Gastrocnemius medialis (tissue), 4 donors: ENCODE results near the gene OR2Z1. TPM values are rescaled to one million over a fixed set of nuclear protein-coding genes. Genes with fewer than 3 reads are reported as not detected.

Source experiments
- ATAC-seq, 2 donors: fragments of 150-250 bp; one replicate each; pipeline ENCODE4 v1.9.1; 2016
- DNase-seq, 2 donors: peaks; one replicate each; pipeline ENCODE4 v3.0.0-alpha.2; 2019
- H3K27ac ChIP-seq, 4 donors: fragments of 200-600 bp; sonication (generic); 1 replicate in 1 of 4; 2 replicates in 3 of 4; pipeline ENCODE4 v1.5.1; 2016 to 2018; ENCODE audit warnings: mild to moderate bottlenecking in 2 of 4, moderate library complexity in 1 of 4
- H3K27me3 ChIP-seq, 3 donors: fragments of 200-600 bp; sonication (generic) in 2 of 3; 1 replicate in 1 of 3; 2 replicates in 2 of 3; pipeline versions ENCODE4 v1.5.1 to v1.6.0; 2016 to 2019; ENCODE audit warnings: mild to moderate bottlenecking in 1 of 3, moderate library complexity in 1 of 3
- H3K36me3 ChIP-seq, 2 donors: fragments of 200-600 bp; sonication (generic) in 1 of 2; one replicate each; pipeline ENCODE4 v1.5.1; 2017 to 2018
- H3K4me1 ChIP-seq, 2 donors: fragments of 200-600 bp; sonication (generic) in 1 of 2; one replicate each; pipeline ENCODE4 v1.5.1; 2016 to 2017; ENCODE audit warnings: mild to moderate bottlenecking in 2 of 2
- H3K4me3 ChIP-seq, 4 donors: fragments of 200-600 bp; sonication (generic) in 3 of 4; 1 replicate in 1 of 4; 2 replicates in 3 of 4; pipeline ENCODE4 v1.5.1; 2016 to 2019; ENCODE audit warnings: mild to moderate bottlenecking in 2 of 4
- H3K9me3 ChIP-seq, 3 donors: fragments of 200-600 bp; sonication (generic) in 2 of 3; 1 replicate in 1 of 3; 2 replicates in 2 of 3; pipeline ENCODE4 v1.5.1; 2016 to 2019
- CTCF ChIP-seq, 5 experiments: fragments of 450-650 bp in 3 of 5; fragments of 200-600 bp in 2 of 5; sonication (generic) in 2 of 5; IDR thresholded peaks in 4 of 5; conservative IDR thresholded peaks in 1 of 5; 1 replicate in 4 of 5; 2 replicates in 1 of 5; pipeline ENCODE4 v1.5.1; 2016 to 2019; ENCODE audit warnings: antibody characterized with exemption in 5 of 5, mild to moderate bottlenecking in 3 of 5, moderate library complexity in 3 of 5
- POLR2A ChIP-seq, 2 donors: fragments of 450-650 bp; IDR thresholded peaks; one replicate each; pipeline ENCODE4 v1.6.1; 2017; ENCODE audit warnings: antibody characterized with exemption in 2 of 2, mild to moderate bottlenecking in 2 of 2, moderate library complexity in 2 of 2
- in situ Hi-C, 4 donors: fragments of 200-750 bp; cut with MboI; loops; one replicate each; pipeline versions ENCODE4 v1.15.0 to v1.8.0; 2017; ENCODE audit warnings: low sequenced_read_pairs in 4 of 4
- intact Hi-C: fragments of 100-400 bp; cut with DNase I; formaldehyde crosslinking; loops from one replicate; pipeline ENCODE4 v1.15.1; 2023; ENCODE audit warnings: low total_unique reads
- total RNA-seq, 4 donors: library from RNA; depleted of rRNA; stranded (reverse); fragments of >200 nt; gene quantifications; one replicate each; pipeline versions ENCODE4 v1.1.0 to v1.2.3, GENCODE V29; 2016

The OR2Z1 gene
- total RNA-seq, 4 donors from 2014 or later: not detected

- H3K9me3 ChIP-seq: no peaks in the 10 kb centered on the region
- intact Hi-C loops: no loop called here
- ATAC-seq (no peak), DNase-seq (no peak)
- H3K4me1 ChIP-seq: no peaks in the 10 kb centered on the region
- H3K4me3 ChIP-seq: no peak overlapping the region
- TF ChIP-seq CTCF (IDR thresholded peaks at IDR 0.05 in 4 of 5, conservative IDR thresholded peaks at IDR 0.05 in 1 of 5) (no peak), POLR2A (IDR thresholded peaks at IDR 0.05) (no peak)
- no peak overlapping the region for H3K27ac ChIP-seq
- in situ Hi-C loops: no loop called here
- H3K27me3 ChIP-seq: no peaks in the 10 kb centered on the region
- H3K36me3 ChIP-seq: no peaks in the 10 kb centered on the region
Measured at GRCh38 chr19:8680676-8681344, 40.6 kb upstream of the OR2Z1 start.

DNA sequence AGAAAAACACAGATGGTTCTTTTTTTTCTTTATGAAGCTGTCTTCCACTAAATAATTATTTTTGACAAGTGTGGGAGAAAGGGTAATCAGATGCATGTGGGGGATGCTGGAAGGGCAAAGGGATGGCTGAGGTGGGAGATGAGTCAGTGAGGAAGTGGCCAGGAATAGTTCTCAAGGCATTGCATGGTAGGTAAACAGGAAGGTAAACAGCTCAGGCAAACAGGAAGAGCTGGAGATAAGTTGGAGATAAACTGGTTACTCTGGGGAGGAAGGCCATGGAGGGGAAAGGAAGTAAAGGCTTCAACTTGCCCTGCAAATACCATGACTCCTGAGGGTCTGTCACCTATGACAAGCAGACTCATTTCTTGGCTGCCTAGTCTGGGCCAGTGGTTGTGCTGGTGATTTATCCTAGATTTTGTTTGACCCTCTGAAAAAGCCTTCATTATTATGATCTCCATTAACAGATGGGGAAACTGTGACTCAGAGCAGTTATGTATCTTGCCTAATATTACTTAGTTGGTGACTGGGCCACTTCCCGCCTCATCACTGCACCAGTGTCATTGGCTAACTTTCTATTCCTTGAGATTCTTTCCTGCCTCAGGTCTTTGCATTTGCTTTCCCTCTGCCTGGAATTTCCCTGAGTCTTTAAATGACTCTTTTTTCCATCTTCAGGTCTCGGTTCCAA lies 39.9 kb upstream of the OR2Z1 start:
- TF ChIP-seq POLR2A (IDR thresholded peaks at IDR 0.05): no peak
- no peak for TF ChIP-seq CTCF (IDR thresholded peaks at IDR 0.05 in 4 of 5, conservative IDR thresholded peaks at IDR 0.05 in 1 of 5)
- intact Hi-C loops: no loop called here
- ATAC-seq (no peak), DNase-seq (no peak)
- H3K9me3 ChIP-seq: no peaks in the 10 kb centered on the region
- no peaks in the 10 kb centered on the region for H3K27me3 ChIP-seq
- H3K27ac ChIP-seq: no peak overlapping the region
- no peak overlapping the region for H3K4me3 ChIP-seq
- no peaks in the 10 kb centered on the region for H3K4me1 ChIP-seq
- H3K36me3 ChIP-seq: no peaks in the 10 kb centered on the region
- in situ Hi-C loops: no loop called here

- H3K36me3 ChIP-seq: no peaks in the 10 kb centered on the region
- DNase-seq (no peak), ATAC-seq (no peak)
- H3K9me3 ChIP-seq: no peaks in the 10 kb centered on the region
- H3K4me1 ChIP-seq: no peaks in the 10 kb centered on the region
- in situ Hi-C loops (no loop called here), intact Hi-C loops (no loop called here)
- H3K4me3 ChIP-seq: no peak overlapping the region
- no peak overlapping the region for H3K27ac ChIP-seq
- TF ChIP-seq CTCF (IDR thresholded peaks at IDR 0.05 in 4 of 5, conservative IDR thresholded peaks at IDR 0.05 in 1 of 5) (no peak), POLR2A (IDR thresholded peaks at IDR 0.05) (no peak)
- H3K27me3 ChIP-seq: no peaks in the 10 kb centered on the region
Measured at GRCh38 chr19:8682472-8682871, 39.0 kb upstream of the OR2Z1 start.

- Histone ChIP-seq H3K36me3 (no peaks in the 10 kb centered on the region), H3K27me3 (no peaks in the 10 kb centered on the region), H3K9me3 (no peaks in the 10 kb centered on the region), H3K27ac (no peak overlapping the region), H3K4me1 (no peaks in the 10 kb centered on the region), H3K4me3 (no peak overlapping the region)
- intact Hi-C loops (no loop called here), in situ Hi-C loops (no loop called here)
- no peak for DNase-seq
- no peak for ATAC-seq
- TF ChIP-seq POLR2A (IDR thresholded peaks at IDR 0.05) (no peak), CTCF (IDR thresholded peaks at IDR 0.05 in 4 of 5, conservative IDR thresholded peaks at IDR 0.05 in 1 of 5) (no peak)
Measured at GRCh38 chr19:8682931-8683330, 38.5 kb upstream of the OR2Z1 start.
